IgD-negative memory B cell (primary cell): ENCODE results near the gene POGLUT2. TPM values are rescaled to one million over a fixed set of nuclear protein-coding genes. Genes with fewer than 3 reads are reported as not detected.

ENCODE experiments used
- H3K27ac Mint-ChIP-seq, 3 donors: one replicate each; pipeline ENCODE4 v1.8.0; 2020 to 2022; ENCODE audit warnings: mild to moderate bottlenecking in 3 of 3, mixed read lengths in 3 of 3, moderate library complexity in 1 of 3
- H3K27me3 Mint-ChIP-seq: one replicate; pipeline ENCODE4 v1.8.0; 2021; ENCODE audit warnings: mixed read lengths
- H3K36me3 Mint-ChIP-seq: one replicate; pipeline ENCODE4 v1.8.0; 2020; ENCODE audit warnings: mild to moderate bottlenecking, mixed read lengths
- H3K4me1 Mint-ChIP-seq, 3 donors: one replicate each; pipeline ENCODE4 v1.8.0; 2020 to 2022; ENCODE audit warnings: mixed read lengths in 3 of 3, mild to moderate bottlenecking in 1 of 3
- H3K4me3 Mint-ChIP-seq, 4 donors: one replicate each; pipeline ENCODE4 v1.8.0; 2020 to 2022; ENCODE audit warnings: mild to moderate bottlenecking in 4 of 4, mixed read lengths in 4 of 4, moderate library complexity in 3 of 4
- H3K9me3 Mint-ChIP-seq, 3 donors: one replicate each; pipeline ENCODE4 v1.8.0; 2020 to 2021; ENCODE audit warnings: mixed read lengths in 3 of 3, mild to moderate bottlenecking in 1 of 3
- polyA plus RNA-seq: library from polyadenylated mRNA; unstranded; fragments of 300-500 nt; fragmentation: Illumina TruSeq; gene quantifications from one replicate; pipeline ENCODE4 v1.2.3, GENCODE V29; 2021

POGLUT2 gene
- polyA plus RNA-seq, 1 donor from 2014 or later, result 0.44 TPM

DNA sequence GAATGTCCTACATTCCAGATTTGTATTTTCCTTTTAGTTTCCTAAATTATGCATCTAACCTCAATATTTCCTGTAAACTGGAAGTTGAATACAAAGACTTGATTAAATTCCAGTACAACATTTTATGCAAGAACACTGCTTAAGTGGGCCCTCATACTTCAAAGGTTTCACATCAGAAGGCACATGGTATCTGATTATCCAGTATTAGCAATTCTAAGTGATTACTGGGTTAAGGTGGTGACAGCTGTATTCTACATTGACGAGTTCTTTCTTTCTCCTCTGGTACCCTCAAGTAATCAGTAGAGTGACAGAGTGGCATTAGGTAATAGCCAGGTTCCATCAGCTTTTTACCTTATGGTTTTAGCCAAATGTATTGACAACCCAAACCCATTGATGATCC, 18.5 kb upstream of the POGLUT2 start:
- no peak overlapping the region for H3K4me3 Mint-ChIP-seq

DNA sequence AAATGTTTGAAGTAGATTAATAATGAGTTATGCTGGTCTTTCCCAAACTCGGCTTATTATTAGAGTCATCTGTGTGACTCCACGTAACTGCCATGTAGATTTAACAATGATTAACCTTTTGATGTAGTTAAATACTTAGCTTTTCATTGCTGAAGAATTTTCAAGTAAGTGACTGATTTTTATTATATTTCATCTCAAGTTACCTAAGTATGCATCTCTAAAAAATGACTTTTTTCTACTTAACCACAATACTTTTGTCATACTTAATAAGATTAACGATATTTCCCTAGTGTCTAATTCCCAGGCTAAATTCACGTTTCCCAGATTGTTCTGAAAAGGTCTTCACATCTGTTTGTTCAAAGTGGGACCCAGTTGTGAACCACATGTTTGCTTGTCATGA, 17.9 kb upstream of the POGLUT2 start:
- Mint-ChIP-seq H3K9me3 (peaks cover 0 to 4% (median 0%) of the 10 kb centered on the region in 3 donors), H3K4me1 (peaks cover 2 to 4% (median 4%) of the 10 kb centered on the region in 3 donors), H3K27ac (no peak overlapping the region), H3K36me3 (peaks cover 7% of the 10 kb centered on the region), H3K4me3 (no peak overlapping the region), H3K27me3 (no peaks in the 10 kb centered on the region)

More for the DNA sequence above, 18.5 kb upstream of the POGLUT2 start:
- no peak overlapping the region for H3K27ac Mint-ChIP-seq
- peaks cover 0 to 3% (median 2%) of the 10 kb centered on the region in 3 donors for H3K4me1 Mint-ChIP-seq
- H3K9me3 Mint-ChIP-seq, result no peaks in the 10 kb centered on the region
- H3K27me3 Mint-ChIP-seq, result no peaks in the 10 kb centered on the region
- peaks cover 2% of the 10 kb centered on the region for H3K36me3 Mint-ChIP-seq

DNA sequence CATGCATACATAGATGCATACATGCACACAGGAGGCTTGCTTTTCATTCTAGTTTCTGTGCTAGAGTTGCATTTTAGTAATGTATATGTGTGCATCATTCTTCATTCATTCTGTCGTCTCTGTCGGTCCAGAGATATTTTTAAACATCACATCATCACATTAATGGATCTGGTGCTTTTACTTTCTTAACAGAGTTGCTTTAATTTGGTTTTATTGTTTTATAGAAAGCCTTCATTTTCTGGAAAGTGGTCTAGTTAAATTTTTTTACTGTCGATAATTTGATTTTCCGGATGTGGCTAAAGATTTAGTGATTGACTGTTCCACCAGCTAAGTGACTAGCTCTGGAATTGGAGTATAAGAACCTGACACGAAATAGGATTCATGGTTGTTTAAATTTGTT, 17.0 kb upstream of the POGLUT2 start:
- peaks cover 0 to 4% (median 0%) of the 10 kb centered on the region in 3 donors for H3K9me3 Mint-ChIP-seq
- H3K4me3 Mint-ChIP-seq, result no peak overlapping the region
- peaks cover 7% of the 10 kb centered on the region for H3K36me3 Mint-ChIP-seq
- H3K4me1 Mint-ChIP-seq, result peaks cover 2 to 4% (median 4%) of the 10 kb centered on the region in 3 donors
- no peaks in the 10 kb centered on the region for H3K27me3 Mint-ChIP-seq
- H3K27ac Mint-ChIP-seq, result no peak overlapping the region

DNA sequence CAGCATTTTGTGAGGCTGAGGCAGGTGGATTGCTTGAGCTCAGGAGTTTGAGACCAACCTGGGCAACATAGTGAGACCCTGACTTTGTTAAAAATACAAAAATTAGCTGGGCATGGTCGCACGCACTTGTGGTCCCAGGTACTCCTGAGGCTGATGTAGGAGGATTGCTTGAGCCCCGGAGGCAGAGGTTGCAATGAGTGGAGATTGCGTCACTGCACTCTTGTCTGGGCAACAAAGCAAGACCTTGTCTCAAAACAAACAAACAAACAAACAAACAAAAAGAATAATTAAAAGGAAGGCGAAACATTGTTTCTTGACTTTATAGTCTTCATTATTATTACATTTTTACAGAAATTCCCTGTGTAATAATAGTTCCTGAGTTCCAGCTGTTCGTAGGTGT, 16.0 kb upstream of the POGLUT2 start:
- H3K27ac Mint-ChIP-seq, result no peak overlapping the region
- no peaks in the 10 kb centered on the region for H3K27me3 Mint-ChIP-seq
- H3K4me3 Mint-ChIP-seq, result no peak overlapping the region
- peaks cover 2 to 4% (median 4%) of the 10 kb centered on the region in 3 donors for H3K4me1 Mint-ChIP-seq
- peaks cover 0 to 4% (median 0%) of the 10 kb centered on the region in 3 donors for H3K9me3 Mint-ChIP-seq
- peaks cover 5% of the 10 kb centered on the region for H3K36me3 Mint-ChIP-seq

DNA sequence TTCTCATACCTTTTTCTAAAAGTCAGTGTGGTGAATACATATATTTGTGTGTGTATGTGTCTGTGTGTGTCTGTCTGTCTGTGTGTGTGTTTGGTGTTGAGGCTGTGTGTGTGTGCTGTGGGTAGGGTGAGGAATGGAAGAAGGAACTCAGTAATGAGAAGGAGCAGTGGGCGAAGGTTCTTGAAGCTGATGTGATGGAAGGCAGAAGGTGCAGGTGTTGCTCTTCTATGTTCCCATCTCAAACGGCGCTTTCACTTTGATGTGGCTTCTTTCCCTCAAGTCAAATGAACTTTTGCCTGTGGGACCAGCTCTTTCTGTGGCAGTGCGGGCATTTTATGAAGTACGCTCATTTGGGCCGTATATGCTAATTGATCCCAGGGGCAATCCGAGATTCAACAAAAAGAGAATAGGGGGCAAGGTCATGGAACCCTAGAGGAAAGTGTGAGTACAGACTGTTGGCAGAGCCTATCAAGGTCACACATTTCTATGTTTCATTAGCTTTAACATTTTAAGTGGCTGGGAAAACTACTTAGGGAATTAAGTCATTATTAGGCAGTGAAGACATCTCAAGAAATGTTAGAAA, 15.3 kb upstream of the POGLUT2 start:
- peaks cover 0 to 4% (median 0%) of the 10 kb centered on the region in 3 donors for H3K9me3 Mint-ChIP-seq
- H3K27me3 Mint-ChIP-seq, result no peaks in the 10 kb centered on the region
- peaks cover 2 to 4% (median 4%) of the 10 kb centered on the region in 3 donors for H3K4me1 Mint-ChIP-seq
- H3K4me3 Mint-ChIP-seq, result peak overlapping the region in 1 of 4 donors; percentile 2
- H3K27ac Mint-ChIP-seq, result no peak overlapping the region
- H3K36me3 Mint-ChIP-seq, result peaks cover 5% of the 10 kb centered on the region

DNA sequence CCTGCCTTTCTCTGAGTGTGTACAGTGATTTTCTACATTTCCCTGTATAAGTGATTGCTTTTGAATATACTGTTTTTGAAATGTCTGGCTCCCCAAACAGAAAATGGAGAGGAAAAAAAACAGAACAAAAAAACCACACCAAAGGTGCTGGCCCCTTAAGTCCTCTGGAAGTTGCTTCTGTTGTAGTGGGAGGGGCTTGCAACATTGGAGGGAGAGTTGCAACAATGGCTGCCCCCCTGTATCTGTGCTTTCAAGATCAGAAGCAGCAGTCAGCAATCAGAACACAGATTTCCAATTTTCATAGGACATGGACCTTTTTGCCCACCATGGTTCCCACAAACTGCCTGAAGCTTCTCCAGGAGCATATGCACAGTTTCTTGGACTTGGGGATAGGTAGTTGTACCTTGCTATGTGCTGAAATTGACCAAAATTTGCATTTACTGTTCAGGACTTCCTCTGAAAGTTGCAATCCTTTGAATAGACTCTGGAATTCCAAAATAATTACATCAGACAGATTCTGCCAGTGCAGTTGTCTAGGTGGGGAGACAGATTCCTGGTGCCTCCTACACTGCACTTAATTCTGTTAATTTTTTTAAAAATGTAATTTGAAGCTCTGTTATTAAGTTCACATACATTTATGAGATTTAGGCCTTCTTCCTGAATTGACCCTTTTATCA, 14.0 kb upstream of the POGLUT2 start:
- peaks cover 3 to 4% (median 4%) of the 10 kb centered on the region in 3 donors for H3K4me1 Mint-ChIP-seq
- peaks cover 5% of the 10 kb centered on the region for H3K36me3 Mint-ChIP-seq

DNA sequence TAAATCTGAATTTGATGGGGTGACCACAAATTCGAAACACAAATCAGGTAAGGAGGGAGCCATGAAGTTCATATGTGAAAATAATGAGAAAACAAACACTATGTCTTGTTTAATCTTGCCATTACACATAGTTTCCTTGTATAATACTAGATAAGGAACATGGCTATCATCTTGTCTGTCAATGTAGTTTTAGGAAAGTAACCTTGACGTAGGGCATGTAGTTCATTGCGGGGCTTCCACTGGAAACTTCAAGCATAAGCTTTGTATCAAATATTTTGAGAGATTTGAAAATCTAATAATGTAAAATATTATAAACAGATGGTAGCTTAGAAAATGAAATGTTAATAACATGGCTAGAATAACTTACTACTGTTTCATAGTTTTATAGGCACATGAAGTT, 8.9 kb upstream of the POGLUT2 start:
- Mint-ChIP-seq H3K27ac (no peak overlapping the region), H3K27me3 (no peaks in the 10 kb centered on the region), H3K4me3 (no peak overlapping the region), H3K9me3 (peaks cover 0 to 4% (median 2%) of the 10 kb centered on the region in 3 donors), H3K4me1 (peaks cover 2 to 9% (median 3%) of the 10 kb centered on the region in 3 donors), H3K36me3 (peaks cover 5% of the 10 kb centered on the region)

More for the DNA sequence above, 14.0 kb upstream of the POGLUT2 start:
- H3K9me3 Mint-ChIP-seq, result peaks cover 0 to 4% (median 0%) of the 10 kb centered on the region in 3 donors
- H3K27ac Mint-ChIP-seq, result no peak overlapping the region
- no peaks in the 10 kb centered on the region for H3K27me3 Mint-ChIP-seq
- no peak overlapping the region for H3K4me3 Mint-ChIP-seq

DNA sequence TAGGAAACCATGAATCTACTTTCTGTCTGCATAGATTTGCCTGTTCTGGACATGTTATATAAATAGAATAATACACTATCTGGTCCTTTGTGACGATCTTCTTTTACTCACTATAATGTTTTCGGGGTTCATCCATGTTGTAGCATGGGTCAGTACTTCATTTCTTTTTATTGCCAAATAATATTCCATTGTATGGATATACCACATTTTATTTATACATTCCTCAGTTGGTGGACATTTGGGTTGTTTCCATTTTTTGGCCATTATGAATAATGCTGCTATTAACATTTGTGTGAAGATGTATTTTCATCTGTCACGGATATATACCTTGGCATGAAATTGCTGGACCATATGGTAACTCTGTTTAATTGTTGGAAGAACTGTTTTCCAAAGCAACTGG, 6.9 kb upstream of the POGLUT2 start:
- Mint-ChIP-seq H3K27me3 (no peaks in the 10 kb centered on the region), H3K4me3 (no peak overlapping the region), H3K27ac (no peak overlapping the region), H3K4me1 (peaks cover 8 to 18% (median 10%) of the 10 kb centered on the region in 3 donors), H3K36me3 (no peaks in the 10 kb centered on the region), H3K9me3 (peaks cover 0 to 2% (median 0%) of the 10 kb centered on the region in 3 donors)

DNA sequence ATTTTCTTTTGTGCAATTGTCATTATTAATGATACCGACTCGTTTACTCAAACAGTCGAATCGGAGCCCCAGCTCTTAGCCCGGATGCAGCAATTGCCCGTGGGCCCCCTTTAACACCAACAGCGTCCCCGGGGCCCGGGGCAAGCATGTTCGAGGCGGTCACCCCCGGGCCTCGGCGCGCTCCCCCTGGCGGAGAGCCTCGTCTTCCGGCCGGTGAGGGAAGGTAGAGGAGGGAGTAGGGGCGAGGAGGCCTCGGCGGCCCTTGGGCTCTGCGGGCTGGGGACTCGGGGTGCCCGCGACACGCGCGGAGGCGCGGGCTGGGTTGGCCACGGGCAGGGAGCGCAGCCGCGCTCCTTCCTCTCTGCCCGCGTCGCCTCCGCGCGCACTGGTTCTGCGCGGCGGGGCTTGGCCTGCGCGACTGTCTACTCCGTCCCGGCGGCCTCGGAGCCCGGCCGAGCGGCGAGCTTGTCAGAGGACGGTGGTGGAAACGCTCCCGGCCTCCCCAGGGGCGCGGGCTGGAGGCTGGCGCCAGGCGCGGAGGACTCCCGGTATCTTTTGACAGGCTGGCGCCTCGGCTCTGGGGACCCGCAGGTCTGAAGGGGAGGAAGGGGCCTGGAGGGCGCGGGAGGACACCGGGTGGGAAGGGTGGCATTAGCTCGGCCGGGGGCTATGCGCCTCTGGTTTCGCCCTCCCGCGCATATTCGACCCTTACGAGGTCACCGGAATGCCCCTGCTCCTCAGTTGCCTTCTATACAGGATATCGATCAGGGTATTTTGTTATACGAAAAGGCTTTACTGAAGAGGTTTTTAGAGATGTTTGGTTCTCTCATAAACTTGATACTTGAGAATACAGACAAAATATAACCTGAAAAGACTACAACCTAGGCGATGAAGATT, 1.6 kb upstream of the POGLUT2 start:
- Mint-ChIP-seq H3K27me3 (peaks cover 7% of the 10 kb centered on the region), H3K4me3 (peak overlapping the region; percentile 85 to 95 (median 90)), H3K9me3 (no peaks in the 10 kb centered on the region), H3K4me1 (peaks cover 12 to 21% (median 13%) of the 10 kb centered on the region in 3 donors), H3K27ac (peak overlapping the region in 1 of 3 donors; percentile 82), H3K36me3 (no peaks in the 10 kb centered on the region)

DNA sequence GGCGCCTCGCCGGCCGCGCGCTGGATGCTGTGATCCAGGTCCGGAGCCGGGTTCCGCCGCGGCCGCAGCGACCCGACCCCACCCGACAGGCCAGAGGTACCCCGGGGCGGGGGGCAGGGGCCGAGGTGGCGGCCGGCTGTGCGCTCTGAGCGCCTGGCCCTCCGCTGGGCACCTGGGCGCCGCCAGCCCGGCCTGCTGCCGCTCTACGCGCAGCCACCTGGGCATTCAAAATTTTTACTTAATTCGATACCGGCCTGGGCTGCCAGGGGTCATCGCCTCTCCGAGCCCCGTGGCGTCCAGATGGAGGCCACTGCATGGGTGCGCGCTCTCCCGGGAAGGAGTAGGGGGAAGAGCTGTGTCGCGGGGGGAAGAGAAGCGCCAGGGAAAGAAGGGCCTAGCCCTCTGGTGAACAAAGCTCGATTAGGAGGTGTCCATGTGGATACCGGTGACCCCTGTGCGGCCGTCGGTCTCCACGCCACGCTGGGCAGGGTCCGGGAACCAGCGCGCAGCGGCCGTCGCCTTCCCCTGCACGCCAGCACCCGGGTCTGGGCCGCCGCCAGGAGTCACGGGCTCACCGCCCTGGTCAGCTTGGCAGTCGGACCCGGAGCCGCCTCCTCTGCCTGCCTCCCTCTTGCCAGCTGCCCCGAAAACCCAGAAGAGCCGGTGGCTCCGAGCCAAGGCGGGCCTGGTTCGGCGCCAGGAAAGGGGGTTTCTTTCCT, 809 bp upstream of the POGLUT2 start:
- Mint-ChIP-seq H3K4me1 (peaks cover 12 to 20% (median 13%) of the 10 kb centered on the region in 3 donors), H3K27me3 (peaks cover 7% of the 10 kb centered on the region), H3K9me3 (no peaks in the 10 kb centered on the region), H3K36me3 (no peaks in the 10 kb centered on the region), H3K27ac (peak overlapping the region in 1 of 3 donors; percentile 43), H3K4me3 (peak overlapping the region; percentile 85 to 95 (median 90))

DNA sequence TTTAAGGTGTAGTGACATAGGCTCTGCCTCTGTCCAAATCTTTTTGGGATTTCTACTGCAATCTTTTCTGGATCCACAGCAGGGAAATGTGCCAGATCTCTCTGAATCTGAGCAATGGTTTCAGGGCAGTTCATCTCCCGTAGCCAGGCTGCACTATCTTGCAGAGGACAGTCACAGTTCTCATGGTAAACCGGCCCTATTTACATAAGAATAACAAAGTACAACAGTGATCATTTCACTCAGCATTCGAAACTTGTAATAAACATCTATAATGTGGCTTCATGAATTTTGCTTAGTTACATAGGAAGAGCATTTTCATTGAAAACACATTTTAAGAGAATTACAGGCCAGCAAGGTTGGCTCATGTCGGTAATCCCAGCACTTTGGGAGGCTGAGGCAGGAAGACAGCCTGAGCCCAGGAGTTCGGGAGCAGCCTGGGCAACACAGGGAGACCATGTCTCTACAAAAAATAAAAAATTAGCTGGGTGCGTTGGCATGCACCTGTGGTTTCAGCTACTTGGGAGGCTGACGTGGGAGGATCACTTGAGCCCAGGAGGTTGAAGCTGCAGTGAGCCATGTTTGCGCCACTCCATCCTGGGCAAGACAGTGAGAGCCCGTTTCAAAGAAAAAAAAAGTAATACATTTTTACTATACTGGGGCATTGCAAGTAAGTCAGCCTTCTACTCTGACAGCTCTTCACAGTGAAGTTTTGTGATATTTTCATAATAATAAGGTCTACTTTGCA, 5.0 kb downstream of the POGLUT2 start:
- H3K9me3 Mint-ChIP-seq, result peaks cover 0 to 2% (median 0%) of the 10 kb centered on the region in 3 donors
- peaks cover 6% of the 10 kb centered on the region for H3K36me3 Mint-ChIP-seq
- peaks cover 3 to 6% (median 4%) of the 10 kb centered on the region in 3 donors for H3K4me1 Mint-ChIP-seq
- no peak overlapping the region for H3K4me3 Mint-ChIP-seq
- peaks cover 3% of the 10 kb centered on the region for H3K27me3 Mint-ChIP-seq
- no peak overlapping the region for H3K27ac Mint-ChIP-seq

DNA sequence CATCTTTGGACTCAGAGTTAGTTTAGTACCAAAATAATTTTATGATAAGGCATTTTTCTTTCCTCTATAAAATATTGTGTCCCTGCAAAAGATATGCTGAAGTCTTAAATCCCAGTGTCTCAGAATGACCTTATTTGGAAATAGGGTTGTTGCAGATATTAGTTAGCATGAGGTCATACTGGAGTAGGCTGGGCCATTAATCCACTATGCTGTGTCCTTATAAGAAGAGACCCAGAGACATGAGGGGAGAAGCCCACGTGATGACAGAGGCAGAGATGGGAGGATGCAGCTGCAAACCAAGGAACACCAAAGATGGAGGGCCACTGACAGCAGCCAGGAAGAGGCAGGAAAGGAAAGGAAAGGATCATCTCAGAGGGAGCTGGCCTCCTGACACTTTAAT, 6.4 kb downstream of the POGLUT2 start:
- Mint-ChIP-seq H3K4me3 (no peak overlapping the region), H3K27ac (no peak overlapping the region), H3K36me3 (peaks cover 6% of the 10 kb centered on the region), H3K4me1 (no peaks in the 10 kb centered on the region), H3K9me3 (peaks cover 0 to 2% (median 0%) of the 10 kb centered on the region in 3 donors), H3K27me3 (no peaks in the 10 kb centered on the region)

DNA sequence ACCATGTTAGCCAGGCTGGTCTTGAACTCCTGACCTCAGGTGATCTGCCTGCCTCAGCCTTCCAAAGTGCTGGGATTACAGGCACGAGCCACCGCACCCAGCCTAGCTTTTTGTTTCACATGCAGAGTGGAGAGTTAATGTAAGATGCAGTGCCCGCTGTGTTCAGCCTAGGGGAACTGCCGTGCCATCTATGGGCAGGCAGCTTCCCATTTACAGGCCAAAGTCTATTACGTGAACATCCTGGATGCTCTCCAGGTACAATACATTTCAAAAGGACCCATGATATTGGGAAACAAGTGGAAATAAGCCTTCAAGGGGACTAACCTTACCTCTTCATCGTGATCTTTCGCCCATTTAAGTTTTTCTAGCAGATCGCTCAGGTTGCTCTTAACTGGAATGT, 10.1 kb downstream of the POGLUT2 start:
- H3K27ac Mint-ChIP-seq, result no peak overlapping the region
- H3K36me3 Mint-ChIP-seq, result peaks cover 6% of the 10 kb centered on the region
- no peaks in the 10 kb centered on the region for H3K4me1 Mint-ChIP-seq
- no peak overlapping the region for H3K4me3 Mint-ChIP-seq
- peaks cover 0 to 2% (median 0%) of the 10 kb centered on the region in 3 donors for H3K9me3 Mint-ChIP-seq
- H3K27me3 Mint-ChIP-seq, result no peaks in the 10 kb centered on the region

DNA sequence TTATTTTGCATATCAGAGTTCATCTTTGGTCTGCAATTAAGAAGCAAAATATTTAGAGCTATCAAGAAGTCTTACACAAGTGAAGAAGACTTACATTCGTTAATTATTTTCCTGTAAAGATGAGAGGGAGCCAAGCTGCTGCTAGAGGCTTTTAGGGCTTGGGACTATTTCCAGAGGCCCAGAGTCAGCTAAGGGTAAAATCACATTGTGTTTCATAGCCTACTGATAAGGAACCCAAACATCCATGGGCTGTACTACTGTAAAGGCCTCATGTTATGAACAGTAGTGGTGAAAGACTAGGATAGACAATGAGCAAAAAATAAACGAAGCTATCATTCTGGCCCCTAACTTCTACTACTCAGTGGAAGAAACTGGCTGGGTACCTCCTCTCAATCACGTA, 14.3 kb downstream of the POGLUT2 start:
- Mint-ChIP-seq H3K4me1 (peaks cover 0 to 3% (median 0%) of the 10 kb centered on the region in 3 donors), H3K36me3 (no peaks in the 10 kb centered on the region), H3K27ac (no peak overlapping the region), H3K27me3 (no peaks in the 10 kb centered on the region), H3K4me3 (no peak overlapping the region), H3K9me3 (no peaks in the 10 kb centered on the region)
